Liver (tissue), 9 donors: ENCODE results near the gene PRPH. TPM values are rescaled to one million over a fixed set of nuclear protein-coding genes. Genes with fewer than 3 reads are reported as not detected.
A peak's percentile ranks its signal among the peaks of the same experiment; 100 is the strongest.

Experiments
- DNase-seq: peaks from one replicate; pipeline ENCODE4 v3.0.0-alpha.2; 2017; ENCODE audit warnings: low spot score
- H3K27ac ChIP-seq, 2 donors: one replicate each; pipeline ENCODE4 v1.7.0; 2013; ENCODE audit warnings: inconsistent platforms in 2 of 2, low read length in 2 of 2, control low read depth in 1 of 2, low read depth in 1 of 2, mild to moderate bottlenecking in 1 of 2
- H3K27me3 ChIP-seq, 4 donors: one replicate each; pipeline versions ENCODE4 v1.6.1 to v1.7.0; 2013; ENCODE audit warnings: low read length in 3 of 4, inconsistent platforms in 1 of 4, mild to moderate bottlenecking in 1 of 4, moderate library complexity in 1 of 4; ENCODE audit not compliant: control insufficient read depth in 4 of 4, insufficient read depth in 4 of 4
- H3K36me3 ChIP-seq, 4 donors: one replicate each; pipeline versions ENCODE4 v1.6.1 to v1.7.0; 2013; ENCODE audit warnings: low read length in 3 of 4, mild to moderate bottlenecking in 3 of 4, low read depth in 1 of 4, moderate library complexity in 1 of 4; ENCODE audit not compliant: control insufficient read depth in 4 of 4, insufficient read depth in 3 of 4
- H3K4me1 ChIP-seq, 4 donors: one replicate each; pipeline versions ENCODE4 v1.6.1 to v1.7.0; 2013; ENCODE audit warnings: low read length in 3 of 4, mild to moderate bottlenecking in 3 of 4, moderate library complexity in 1 of 4; ENCODE audit not compliant: control insufficient read depth in 4 of 4, insufficient read depth in 4 of 4
- H3K4me3 ChIP-seq, 3 donors: one replicate each; pipeline versions ENCODE4 v1.6.1 to v1.7.0; 2013; ENCODE audit warnings: low read length in 3 of 3, control low read depth in 1 of 3, low read depth in 1 of 3, mild to moderate bottlenecking in 1 of 3
- H3K9ac ChIP-seq, 2 donors: one replicate each; pipeline ENCODE4 v1.7.0; 2013; ENCODE audit warnings: low read length in 2 of 2, mild to moderate bottlenecking in 2 of 2, moderate library complexity in 2 of 2, control low read depth in 1 of 2, low read depth in 1 of 2
- H3K9me3 ChIP-seq, 4 donors: one replicate each; pipeline versions ENCODE4 v1.6.1 to v1.7.0; 2013; ENCODE audit warnings: low read length in 3 of 4; ENCODE audit not compliant: control insufficient read depth in 4 of 4
- EGR1 ChIP-seq, 2 donors: IDR thresholded peaks; 2 replicates each; pipeline ENCODE4 v1.6.1; 2016 to 2018; ENCODE audit warnings: antibody characterized with exemption in 2 of 2, low read depth in 2 of 2
- FOXA1 ChIP-seq: IDR thresholded peaks from 2 replicates; pipeline ENCODE4 v1.6.1; 2016; ENCODE audit warnings: antibody characterized with exemption
- GABPA ChIP-seq, 2 donors: IDR thresholded peaks in 1 of 2; conservative IDR thresholded peaks in 1 of 2; 2 replicates each; pipeline ENCODE4 v1.6.1; 2016; ENCODE audit warnings: antibody characterized with exemption in 2 of 2, mild to moderate bottlenecking in 1 of 2, moderate library complexity in 1 of 2
- JUND ChIP-seq, 2 donors: IDR thresholded peaks; 2 replicates each; pipeline ENCODE4 v1.6.1; 2016; ENCODE audit warnings: antibody characterized with exemption in 2 of 2
- MAX ChIP-seq: IDR thresholded peaks from 2 replicates; pipeline ENCODE4 v1.6.1; 2016; ENCODE audit warnings: antibody characterized with exemption
- RAD21 ChIP-seq, 2 donors: IDR thresholded peaks; 2 replicates each; pipeline ENCODE4 v1.6.1; 2016; ENCODE audit warnings: antibody characterized with exemption in 2 of 2, mild to moderate bottlenecking in 2 of 2
- RXRA ChIP-seq, 2 donors: IDR thresholded peaks; 2 replicates each; pipeline ENCODE4 v1.6.1; 2017 to 2018; ENCODE audit warnings: antibody characterized with exemption in 2 of 2, mild to moderate bottlenecking in 1 of 2
- SP1 ChIP-seq: IDR thresholded peaks from 2 replicates; pipeline ENCODE4 v1.6.1; 2018; ENCODE audit warnings: antibody characterized with exemption, mild to moderate bottlenecking
- YY1 ChIP-seq: IDR thresholded peaks from 2 replicates; pipeline ENCODE4 v1.6.1; 2016; ENCODE audit warnings: antibody characterized with exemption, mild to moderate bottlenecking
- WGBS: extraction: QIAGEN DNeasy Blood & Tissue Kit; methylation state at CpG from one replicate; pipeline ENCODE4 v1.1.7; 2013; 5-methylcytosine and 5-hydroxymethylcytosine counted together
- polyA plus RNA-seq, 2 donors: library from polyadenylated mRNA; stranded (reverse) in 1 of 2; unstranded in 1 of 2; fragments of 200-250 nt in 1 of 2; fragments of >200 nt in 1 of 2; fragmentation: Nextera tagmentation in 1 of 2; extraction: Ambion mirVana in 1 of 2; gene quantifications; one replicate each; pipeline versions ENCODE4 v1.2.1 to v1.2.3, GENCODE V29; 2013 to 2015
- total RNA-seq, 2 donors: library from RNA; depleted of rRNA; stranded (reverse); fragments of >200 nt; gene quantifications; one replicate each; pipeline ENCODE4 v1.2.3, GENCODE V29; 2014
- TF ChIP-seq, protein P1 (sequence below): IDR thresholded peaks from 2 replicates; pipeline ENCODE4 v1.6.1; 2016; ENCODE audit warnings: antibody characterized with exemption
- donor health status: healthy.
- donor health status: healthy.
- donor health status: healthy.
- donor health status: healthy.
- donor health status: healthy.

The PRPH gene
- total and polyA plus RNA-seq, 4 donors: 0.05 TPM; not detected in 3

GRCh38 chr12:49345051-49345824 is 50.3 kb downstream of the PRPH start:
- peak overlapping the region; percentile 40 for H3K27ac ChIP-seq
- no peaks in the 10 kb centered on the region for H3K27me3 ChIP-seq
- TF ChIP-seq MAX: no peak
- peak; percentile 25 for TF ChIP-seq YY1
- H3K9me3 ChIP-seq: no peaks in the 10 kb centered on the region
- no peaks in the 10 kb centered on the region for H3K36me3 ChIP-seq
- peaks cover 30 to 60% (median 46%) of the 10 kb centered on the region in 4 donors for H3K4me1 ChIP-seq
- H3K4me3 ChIP-seq: peak overlapping the region; percentile 21 to 67 (median 51)
- H3K9ac ChIP-seq: no peak overlapping the region
- no peak for DNase-seq
- WGBS: 2% methylated on average over 70 of the region's 70 CpGs

DNA sequence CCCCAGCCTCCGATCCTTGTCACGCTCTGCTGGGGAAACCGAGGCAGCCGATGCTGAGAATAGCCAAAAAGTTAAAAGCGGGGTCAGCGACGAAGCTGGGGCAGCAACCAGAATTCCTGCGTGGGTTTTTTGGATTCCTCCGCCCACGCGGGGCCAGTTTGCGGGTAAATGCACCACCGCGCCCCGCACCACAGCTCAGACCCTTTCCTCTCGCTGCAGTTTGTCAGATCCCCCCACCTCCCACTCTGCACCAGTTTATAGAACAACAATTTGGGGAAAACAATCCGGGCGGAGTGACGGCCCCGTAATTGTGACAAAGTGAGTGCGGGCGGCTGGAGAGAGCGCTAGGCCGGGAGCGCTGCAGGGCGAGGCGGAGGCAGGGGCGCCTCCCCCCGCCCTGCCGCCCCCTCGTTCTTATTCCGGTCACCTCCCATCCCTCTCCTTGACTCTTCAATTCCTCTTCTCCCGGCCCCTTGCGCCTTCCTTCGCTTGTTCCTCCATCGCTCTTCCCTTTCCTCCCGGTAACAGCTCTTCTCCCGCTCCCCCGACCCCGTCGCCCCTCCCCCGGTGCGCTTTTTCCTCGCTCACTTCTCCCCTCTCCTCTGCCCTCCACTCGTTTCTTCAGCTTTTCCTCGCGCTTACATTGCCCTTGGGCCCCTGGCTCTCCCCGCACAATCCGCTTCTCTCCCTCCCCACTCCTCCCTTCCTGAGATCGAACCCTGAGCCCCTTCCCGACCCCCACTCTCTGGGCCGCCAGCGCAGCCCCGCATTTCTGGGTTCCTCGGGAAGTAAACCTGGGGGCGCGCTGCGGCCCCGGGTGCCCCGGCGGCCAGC is 51.1 kb downstream of the PRPH start:
- peak overlapping the region in 2 of 3 donors; percentile 51 to 67 for H3K4me3 ChIP-seq
- WGBS: 2% methylated on average over 61 of the region's 61 CpGs
- DNase-seq: no peak
- H3K9ac ChIP-seq: no peak overlapping the region
- H3K4me1 ChIP-seq: peaks cover 31 to 60% (median 47%) of the 10 kb centered on the region in 4 donors
- H3K9me3 ChIP-seq: no peaks in the 10 kb centered on the region
- H3K36me3 ChIP-seq: peaks cover 0 to under 1% (median under 1%) of the 10 kb centered on the region in 4 donors
- TF ChIP-seq JUND (IDR thresholded peaks at IDR 0.05) (no peak), MAX (no peak), YY1 (no peak), SP1 (no peak), RAD21 (IDR thresholded peaks at IDR 0.05) (no peak), RXRA (IDR thresholded peaks at IDR 0.05) (no peak), GABPA (IDR thresholded peaks at IDR 0.05 in 1 of 2, conservative IDR thresholded peaks at IDR 0.05 in 1 of 2) (no peak), FOXA1 (no peak)
- TF ChIP-seq, protein P1, sequence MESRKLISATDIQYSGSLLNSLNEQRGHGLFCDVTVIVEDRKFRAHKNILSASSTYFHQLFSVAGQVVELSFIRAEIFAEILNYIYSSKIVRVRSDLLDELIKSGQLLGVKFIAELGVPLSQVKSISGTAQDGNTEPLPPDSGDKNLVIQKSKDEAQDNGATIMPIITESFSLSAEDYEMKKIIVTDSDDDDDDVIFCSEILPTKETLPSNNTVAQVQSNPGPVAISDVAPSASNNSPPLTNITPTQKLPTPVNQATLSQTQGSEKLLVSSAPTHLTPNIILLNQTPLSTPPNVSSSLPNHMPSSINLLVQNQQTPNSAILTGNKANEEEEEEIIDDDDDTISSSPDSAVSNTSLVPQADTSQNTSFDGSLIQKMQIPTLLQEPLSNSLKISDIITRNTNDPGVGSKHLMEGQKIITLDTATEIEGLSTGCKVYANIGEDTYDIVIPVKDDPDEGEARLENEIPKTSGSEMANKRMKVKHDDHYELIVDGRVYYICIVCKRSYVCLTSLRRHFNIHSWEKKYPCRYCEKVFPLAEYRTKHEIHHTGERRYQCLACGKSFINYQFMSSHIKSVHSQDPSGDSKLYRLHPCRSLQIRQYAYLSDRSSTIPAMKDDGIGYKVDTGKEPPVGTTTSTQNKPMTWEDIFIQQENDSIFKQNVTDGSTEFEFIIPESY: no peak
- no peaks in the 10 kb centered on the region for H3K27me3 ChIP-seq
- peak overlapping the region in 1 of 2 donors; percentile 49 for H3K27ac ChIP-seq

DNA sequence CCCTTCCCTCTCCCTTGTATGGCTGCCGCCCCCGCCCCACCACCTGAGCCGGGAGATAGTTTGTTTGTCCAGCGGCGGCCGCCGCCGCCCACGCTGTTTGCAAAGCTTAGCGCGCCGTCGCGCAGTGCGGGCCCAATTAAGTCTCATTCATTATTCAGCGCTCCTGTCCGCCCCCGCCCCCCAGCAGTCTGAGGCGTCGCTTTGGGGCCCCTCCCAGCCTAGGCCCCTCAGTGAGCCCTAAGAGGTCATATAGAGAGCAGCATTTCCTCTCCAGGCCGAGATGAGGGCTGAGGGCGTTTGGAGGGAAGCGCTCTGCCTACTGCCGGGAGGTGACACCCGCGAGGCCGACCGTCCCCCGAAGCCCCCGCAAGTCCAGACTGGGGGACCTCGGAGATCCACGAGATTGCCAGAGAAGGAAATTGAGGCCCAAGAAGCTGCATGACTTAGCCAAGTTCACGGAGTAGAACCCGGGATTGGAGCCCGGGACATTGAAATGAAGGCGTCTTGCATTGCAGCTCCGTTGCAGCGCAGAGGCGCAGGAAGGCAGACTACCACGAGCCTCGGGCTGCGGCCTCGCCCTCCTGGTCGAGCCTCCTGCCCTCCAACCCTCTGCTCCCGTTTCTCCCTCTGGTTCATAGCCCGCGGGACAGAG is 51.8 kb downstream of the PRPH start, which contains the start of gene DNAJC22:
Gene DNAJC22, plus strand, starts transcription at position 230 of the 652 bp plus-strand sequence. CDS start 1,985 bp downstream, outside the sequence.
- H3K4me3 ChIP-seq: peak within 1 kb of the TSS in 2 of 3 donors; percentile 51 to 67
- H3K36me3 ChIP-seq: peaks cover 1 to 4% (median 3%) of the 10 kb centered on the region in 4 donors
- H3K4me1 ChIP-seq: peaks cover 31 to 60% (median 47%) of the 10 kb centered on the region in 4 donors
- TF ChIP-seq EGR1 (IDR thresholded peaks at IDR 0.05; ENCODE audit: low read depth in 2 of 2): peak in 1 of 2 donors; percentile 88
- no peak for TF ChIP-seq FOXA1
- no peaks in the 10 kb centered on the region for H3K9me3 ChIP-seq
- H3K27me3 ChIP-seq: no peaks in the 10 kb centered on the region
- 1% methylated on average over 47 of the region's 47 CpGs for WGBS
- H3K27ac ChIP-seq: peak within 1 kb of the TSS in 1 of 2 donors; percentile 49
- H3K9ac ChIP-seq: peak within 1 kb of the TSS in 1 of 2 donors; percentile 23
- no peak for DNase-seq
